NCI-H460 (cell line): ENCODE measurements around the gene LELP1. TPM values are rescaled to one million over a fixed set of nuclear protein-coding genes. Genes with fewer than 3 reads are reported as not detected.

Experiments
- total RNA-seq: library from RNA; depleted of rRNA; stranded (reverse); fragments of >200 nt; shearing (Covaris generic); gene quantifications from 2 replicates; pipeline ENCODE4 v1.2.3, GENCODE V29; 2014; rRNA removed

Gene LELP1
- total RNA-seq, 1 experiment from 2014 or later = not detected

Other genes starting within 250 kb of the LELP1 start
- gene SPRR4, start 232.8 kb upstream of the LELP1 start, total RNA-seq = not detected in 2 replicates
- gene SPRR1A, start 219.3 kb upstream of the LELP1 start, total RNA-seq = not detected in 2 replicates
- not detected in 2 replicates for gene SPRR3, start 201.7 kb upstream of the LELP1 start, total RNA-seq
- gene SPRR1B, start 172.2 kb upstream of the LELP1 start, total RNA-seq = not detected in 2 replicates
- not detected in 2 replicates for gene SPRR2D, start 162.3 kb upstream of the LELP1 start, total RNA-seq
- gene SPRR2A, start 145.9 kb upstream of the LELP1 start, total RNA-seq = not detected in 2 replicates
- not detected in 2 replicates for gene SPRR2B, start 131.8 kb upstream of the LELP1 start, total RNA-seq
- not detected in 2 replicates for gene SPRR2E, start 108.9 kb upstream of the LELP1 start, total RNA-seq
- not detected in 2 replicates for gene SPRR2F, start 89.9 kb upstream of the LELP1 start, total RNA-seq
- not detected in 2 replicates for gene SPRR2G, start 52.5 kb upstream of the LELP1 start, total RNA-seq
- gene PRR9, start 14.2 kb downstream of the LELP1 start, total RNA-seq = not detected in 2 replicates
- gene LORICRIN, start 56.3 kb downstream of the LELP1 start, total RNA-seq = not detected in 2 replicates
- gene PGLYRP3, start 109.5 kb downstream of the LELP1 start, total RNA-seq = not detected in 2 replicates
- not detected in 2 replicates for gene PGLYRP4, start 145.4 kb downstream of the LELP1 start, total RNA-seq
- gene S100A9, start 154.4 kb downstream of the LELP1 start, total RNA-seq = 1.9 and 2.3 TPM in 2 replicates
- gene S100A12, start 172.2 kb downstream of the LELP1 start, total RNA-seq = not detected in 2 replicates
- gene S100A8, start 187.6 kb downstream of the LELP1 start, total RNA-seq = not detected in 2 replicates
- not detected in 2 replicates for gene S100A7A, start 213.1 kb downstream of the LELP1 start, total RNA-seq